Endothelial cell of umbilical vein (primary cell): ENCODE measurements around the gene TMSB10. TPM values are rescaled to one million over a fixed set of nuclear protein-coding genes. Genes with fewer than 3 reads are reported as not detected.

Experiments
- BruUV-seq: library from RNA; stranded (reverse); fragments of 400-500 nt; replicated peaks from 2 replicates; lab custom pipeline; 2021; lab: Mats Ljungman, UMichigan
- CTCF ChIA-PET: fragments of 300-600, 350-600 bp; sonication (Branson Sonifier 250); formaldehyde crosslinking; loops from one replicate; lab custom pipeline; 2021; ENCODE audit warnings: antibody characterized with exemption, inconsistent platforms; lab: Charles Lee
- POLR2A ChIA-PET: fragments of 300-600, 350-600 bp; sonication (Branson Sonifier 250); formaldehyde crosslinking; loops from one replicate; lab custom pipeline; 2021; ENCODE audit warnings: antibody characterized with exemption, inconsistent platforms; lab: Charles Lee
- DNase-seq: peaks from one replicate; pipeline ENCODE4 v3.0.0-alpha.2; 2011; ENCODE audit warnings: low read depth, low spot score
- FAIRE-seq: peaks from 2 replicates; lab custom pipeline; 2011; peaks lifted over from hg19 to GRCh38; lab: Jason Lieb, UNC
- H2AFZ ChIP-seq: 2 replicates; pipeline ENCODE4 v1.6.0; 2012; ENCODE audit warnings: low read depth, low read length, control low read depth, inconsistent platforms
- H3K27ac ChIP-seq: 2 replicates; pipeline ENCODE4 v1.5.1; 2011; ENCODE audit warnings: low read depth, mild to moderate bottlenecking, control low read depth, low read length, moderate library complexity; ENCODE audit not compliant: insufficient read depth
- H3K27me3 ChIP-seq, 2 experiments: 2 replicates each; pipeline versions ENCODE4 v1.6.0 to v1.6.1; 2011; ENCODE audit warnings: low read length in 2 of 2, mixed read lengths in 1 of 2; ENCODE audit not compliant: control insufficient read depth in 2 of 2, insufficient read depth in 2 of 2
- H3K36me3 ChIP-seq, 2 experiments: 2 replicates in 1 of 2; 3 replicates in 1 of 2; pipeline ENCODE4 v1.5.1; 2011; ENCODE audit warnings: low read length in 2 of 2, mild to moderate bottlenecking in 1 of 2, moderate library complexity in 1 of 2; ENCODE audit not compliant: control insufficient read depth in 2 of 2, insufficient read depth in 2 of 2; ENCODE audit errors: extremely low read depth in 1 of 2
- H3K4me1 ChIP-seq: 3 replicates; pipeline ENCODE4 v1.5.1; 2011; ENCODE audit warnings: mild to moderate bottlenecking, low read length; ENCODE audit not compliant: control insufficient read depth, insufficient read depth; ENCODE audit errors: extremely low read depth
- H3K4me2 ChIP-seq: 2 replicates; pipeline ENCODE4 v1.6.1; 2011; ENCODE audit warnings: low read length, control low read depth, mixed read lengths; ENCODE audit not compliant: insufficient read depth
- H3K4me3 ChIP-seq, 3 experiments: fragments of 200-600 bp in 1 of 3; sonication (generic), shearing (Covaris generic) in 1 of 3; replicated peaks in 1 of 3; 2 replicates each; pipeline ENCODE4 v1.5.1; 2011 to 2016; ENCODE audit warnings: control low read depth in 3 of 3, low read length in 3 of 3, mild to moderate bottlenecking in 2 of 3, inconsistent platforms in 1 of 3, low read depth in 1 of 3, moderate library complexity in 1 of 3; ENCODE audit not compliant: insufficient read depth in 1 of 3
- H3K79me2 ChIP-seq: 2 replicates; pipeline ENCODE4 v1.6.0; 2012; ENCODE audit warnings: low read length, inconsistent platforms; ENCODE audit not compliant: control insufficient read depth, insufficient read depth
- H3K9ac ChIP-seq: replicated peaks from 2 replicates; pipeline ENCODE3; 2011; ENCODE audit warnings: low read length, control low read depth; ENCODE audit not compliant: insufficient read depth; ENCODE audit errors: extremely low read depth
- H3K9me1 ChIP-seq: replicated peaks from 3 replicates; pipeline ENCODE4 v1.6.0; 2011; ENCODE audit warnings: mild to moderate bottlenecking, low read length; ENCODE audit not compliant: control insufficient read depth, insufficient read depth; ENCODE audit errors: extremely low read depth
- H3K9me3 ChIP-seq: replicated peaks from 2 replicates; pipeline ENCODE4 v1.5.1; 2012; ENCODE audit warnings: low read length, inconsistent platforms; ENCODE audit not compliant: control insufficient read depth, insufficient read depth
- H4K20me1 ChIP-seq: replicated peaks from 2 replicates; pipeline ENCODE3; 2011; ENCODE audit warnings: mild to moderate bottlenecking, low read length; ENCODE audit not compliant: control insufficient read depth, insufficient read depth; ENCODE audit errors: extremely low read depth
- POLR2AphosphoS5 ChIP-seq: IDR thresholded peaks from 2 replicates; pipeline ENCODE4 v1.6.1; 2012; ENCODE audit warnings: low read depth, mild to moderate bottlenecking, control low read depth, low read length, moderate library complexity; ENCODE audit not compliant: insufficient read depth
- dilution Hi-C: fragments of 300-500 bp; cut with MboI; formaldehyde crosslinking; loops from one replicate; pipeline ENCODE4 v1.15.0; 2019; ENCODE audit warnings: low sequenced_read_pairs; ENCODE audit not compliant: extremely low pct_ligation_motif_present
- intact Hi-C: fragments of 100-400 bp; cut with micrococcal nuclease; formaldehyde crosslinking; loops from one replicate; pipeline ENCODE4 v1.10.0; 2022
- polyA plus RNA-seq, 4 experiments: library from polyadenylated mRNA; depleted of rRNA in 3 of 4; stranded (reverse) in 3 of 4; unstranded in 1 of 4; fragments of >200 nt; gene quantifications; 2 replicates each; pipeline versions ENCODE4 v1.2.1 to v1.2.3, GENCODE V29; 2011 to 2012; ENCODE audit warnings: missing spikeins in 1 of 4
- total RNA-seq: library from RNA; stranded (reverse); gene quantifications from 2 replicates; pipeline ENCODE4 v1.2.3, GENCODE V29; 2021
- TF ChIP-seq, protein P1 (sequence below), 2 donors: IDR thresholded peaks; 1 replicate in 1 of 2; 2 replicates in 1 of 2; pipeline ENCODE4 v1.5.1; 2011; ENCODE audit warnings: low read length in 2 of 2, mild to moderate bottlenecking in 2 of 2, moderate library complexity in 2 of 2, control low read depth in 1 of 2, inconsistent platforms in 1 of 2, low read depth in 1 of 2; ENCODE audit not compliant: insufficient read depth in 1 of 2; ENCODE audit errors: extremely low read depth in 1 of 2

TMSB10 gene
- total and polyA plus RNA-seq, 2 donors (not counting 3 experiments of a cell fraction or from before 2014, with no cell fraction given), result 2,774 to 4,015 TPM

DNA sequence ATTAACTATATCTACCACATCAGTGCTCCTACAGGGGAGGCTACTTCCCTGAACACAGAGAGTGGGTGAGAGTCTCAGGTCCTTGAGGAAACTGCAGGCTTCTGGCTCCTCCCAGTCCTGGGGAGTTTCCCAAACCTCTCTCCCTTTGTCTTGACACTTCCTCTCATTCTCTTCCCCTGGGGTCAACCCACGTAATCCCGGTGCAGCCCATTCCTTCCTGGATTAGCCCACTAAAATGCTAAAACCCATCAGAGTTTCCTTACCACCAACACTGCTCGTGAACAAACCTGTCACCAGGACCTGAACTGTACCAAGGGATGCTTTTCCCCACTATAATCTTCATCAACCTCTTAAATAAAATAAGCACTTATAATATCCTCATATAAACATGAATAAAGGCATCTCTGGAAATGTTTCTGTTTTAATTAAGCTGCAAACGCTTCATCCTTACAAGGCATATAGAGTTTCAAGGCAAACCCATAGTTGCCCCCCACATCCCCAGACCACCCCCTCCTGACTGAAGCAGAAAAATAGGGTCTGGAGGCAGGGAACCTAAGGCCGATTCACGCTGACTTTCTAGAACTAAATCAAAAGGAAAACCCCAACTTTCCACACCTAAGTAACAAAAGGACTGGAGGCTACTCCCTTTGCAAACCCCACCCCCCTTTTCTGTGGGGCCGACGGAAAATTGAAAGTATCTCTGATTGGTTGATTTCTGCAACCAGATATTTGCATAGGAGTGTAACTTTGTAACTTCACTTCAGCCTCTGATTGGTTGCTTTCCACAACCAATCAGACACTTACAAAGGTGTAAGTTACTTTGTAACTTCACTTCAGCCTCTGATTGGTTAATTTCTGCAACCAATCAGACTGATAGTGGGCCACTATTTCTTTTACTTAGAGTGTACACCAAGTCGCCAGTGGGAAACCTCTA lies 19.0 kb downstream of the TMSB10 start:
- peak overlapping the region; percentile 7 for H3K9ac ChIP-seq

More for the DNA sequence above, 19.0 kb downstream of the TMSB10 start:
- no TSS peak for BruUV-seq
- H3K4me2 ChIP-seq, result peak overlapping the region; percentile 32
- intact Hi-C loops, result loop anchor here (1.0 to 5.0 kb wide), 3 partner anchors 18 to 292 kb away; no protein-coding TSS in a partner anchor
- no peaks in the 10 kb centered on the region for H3K36me3 ChIP-seq
- H3K4me3 ChIP-seq, result no peak overlapping the region
- H3K27ac ChIP-seq, result peak overlapping the region; percentile 62
- no peaks in the 10 kb centered on the region for H3K9me1 ChIP-seq
- no peak overlapping the region for H2AFZ ChIP-seq
- dilution Hi-C loops, result no loop called here
- peak; percentile 95 for FAIRE-seq
- peaks cover 38% of the 10 kb centered on the region for H3K4me1 ChIP-seq
- peak; percentile 61 for TF ChIP-seq POLR2AphosphoS5
- TF ChIP-seq, protein P1, sequence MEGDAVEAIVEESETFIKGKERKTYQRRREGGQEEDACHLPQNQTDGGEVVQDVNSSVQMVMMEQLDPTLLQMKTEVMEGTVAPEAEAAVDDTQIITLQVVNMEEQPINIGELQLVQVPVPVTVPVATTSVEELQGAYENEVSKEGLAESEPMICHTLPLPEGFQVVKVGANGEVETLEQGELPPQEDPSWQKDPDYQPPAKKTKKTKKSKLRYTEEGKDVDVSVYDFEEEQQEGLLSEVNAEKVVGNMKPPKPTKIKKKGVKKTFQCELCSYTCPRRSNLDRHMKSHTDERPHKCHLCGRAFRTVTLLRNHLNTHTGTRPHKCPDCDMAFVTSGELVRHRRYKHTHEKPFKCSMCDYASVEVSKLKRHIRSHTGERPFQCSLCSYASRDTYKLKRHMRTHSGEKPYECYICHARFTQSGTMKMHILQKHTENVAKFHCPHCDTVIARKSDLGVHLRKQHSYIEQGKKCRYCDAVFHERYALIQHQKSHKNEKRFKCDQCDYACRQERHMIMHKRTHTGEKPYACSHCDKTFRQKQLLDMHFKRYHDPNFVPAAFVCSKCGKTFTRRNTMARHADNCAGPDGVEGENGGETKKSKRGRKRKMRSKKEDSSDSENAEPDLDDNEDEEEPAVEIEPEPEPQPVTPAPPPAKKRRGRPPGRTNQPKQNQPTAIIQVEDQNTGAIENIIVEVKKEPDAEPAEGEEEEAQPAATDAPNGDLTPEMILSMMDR (IDR thresholded peaks at IDR 0.05; ENCODE audit: extremely low read depth in 1 of 2, insufficient read depth in 1 of 2, low read depth in 1 of 2, low read length in 2 of 2), result no peak
- H3K79me2 ChIP-seq, result no peaks in the 10 kb centered on the region
- peak; percentile 84 for DNase-seq
- no peaks in the 10 kb centered on the region for H3K9me3 ChIP-seq
- ChIA-PET POLR2A (interaction anchor here (1.4 to 2.7 kb wide), 3 partner anchors 18 to 45 kb away, joined by 4 to 16 read pairs (median 5); no protein-coding TSS in a partner anchor), CTCF (interaction anchor here (1.0 to 3.3 kb wide), 19 partner anchors 10 to 377 kb away, joined by 3 to 61 read pairs (median 10); partner anchors contain the start of genes KCMF1, TMSB10 and TRABD2A)
- no peaks in the 10 kb centered on the region for H4K20me1 ChIP-seq
- no peaks in the 10 kb centered on the region for H3K27me3 ChIP-seq
